ENCODE data around the gene GET4.

GRCh38 chr7:918441-919113 lies 42.2 kb downstream of the GET4 start:
- TF ChIP-seq GATA2 (IDR thresholded peaks at IDR 0.05; ENCODE audit: low read depth, low read length): no peak
- TF ChIP-seq GATA3 (IDR thresholded peaks at IDR 0.05; ENCODE audit: low read depth, low read length): no peak

All from SH-SY5Y (cell line).